Fibroblast of skin of left quadriceps (primary cell): Measurements from ENCODE around the gene FGF3.

Experiments used
- DNase-seq, 2 experiments: peaks; one replicate each; pipeline ENCODE4 v3.0.0-alpha.2; 2013; ENCODE audit warnings: low read depth in 2 of 2

The FGF3 gene

GRCh38 chr11:69844396-69844795 lies 25.2 kb upstream of the FGF3 start:
- DNase-seq = no peak

- no peak for DNase-seq
Observed at GRCh38 chr11:69843529-69843921, 24.3 kb upstream of the FGF3 start.

GRCh38 chr11:69842746-69843528 lies 23.7 kb upstream of the FGF3 start:
- no peak for DNase-seq

- DNase-seq = no peak
Observed at GRCh38 chr11:69841859-69842698, 22.9 kb upstream of the FGF3 start.

- no peak for DNase-seq
Observed at GRCh38 chr11:69841170-69841858, 22.1 kb upstream of the FGF3 start.

GRCh38 chr11:69840371-69841169 lies 21.4 kb upstream of the FGF3 start:
- DNase-seq = no peak

- DNase-seq = no peak
Observed at GRCh38 chr11:69839516-69839915, 20.3 kb upstream of the FGF3 start.

- no peak for DNase-seq
Observed at GRCh38 chr11:69837791-69838190, 18.6 kb upstream of the FGF3 start.

- no peak for DNase-seq
Observed at GRCh38 chr11:69836401-69836800, 17.2 kb upstream of the FGF3 start.

- DNase-seq = no peak
Observed at GRCh38 chr11:69834811-69835800, 15.9 kb upstream of the FGF3 start.

- DNase-seq = no peak
Observed at GRCh38 chr11:69834251-69834650, 15.0 kb upstream of the FGF3 start.

- DNase-seq = no peak
Observed at GRCh38 chr11:69832561-69833413, 13.6 kb upstream of the FGF3 start.

GRCh38 chr11:69831985-69832384 lies 12.8 kb upstream of the FGF3 start:
- DNase-seq = no peak

GRCh38 chr11:69830086-69830485 lies 10.9 kb upstream of the FGF3 start:
- DNase-seq = no peak

- no peak for DNase-seq
Observed at GRCh38 chr11:69828971-69829344, 9.7 kb upstream of the FGF3 start.

- no peak for DNase-seq
Observed at GRCh38 chr11:69828276-69828970, 9.2 kb upstream of the FGF3 start.

- DNase-seq = no peak
Observed at GRCh38 chr11:69826773-69827172, 7.6 kb upstream of the FGF3 start.

- no peak for DNase-seq
Observed at GRCh38 chr11:69825941-69826340, 6.7 kb upstream of the FGF3 start.
